Thoracic aorta (tissue), 2 donors: Measurements from ENCODE around the gene TRMT61A. TPM values are rescaled to one million over a fixed set of nuclear protein-coding genes. Genes with fewer than 3 reads are reported as not detected.

Experiments
- ATAC-seq: fragments of 150-250 bp; one replicate; pipeline ENCODE4 v1.8.0; 2017; ENCODE audit warnings: low read depth; ENCODE audit not compliant: insufficient number of reproducible peaks, low FRiP score
- DNase-seq: peaks from one replicate; pipeline ENCODE4 v3.0.0-alpha.2; 2020; ENCODE audit warnings: low spot score
- H3K27ac ChIP-seq, 2 donors: fragments of 200-600 bp; sonication (generic); 1 replicate in 1 of 2; 2 replicates in 1 of 2; pipeline ENCODE4 v1.5.1; 2016; ENCODE audit warnings: mild to moderate bottlenecking in 2 of 2, moderate library complexity in 2 of 2
- H3K27me3 ChIP-seq: fragments of 200-600 bp; sonication (generic); replicated peaks from 2 replicates; pipeline ENCODE4 v1.6.0; 2016; ENCODE audit warnings: mild to moderate bottlenecking; ENCODE audit not compliant: insufficient read depth
- H3K36me3 ChIP-seq: fragments of 200-600 bp; sonication (generic); one replicate; pipeline ENCODE4 v1.5.1; 2016
- H3K4me1 ChIP-seq, 2 donors: fragments of 200-600 bp; sonication (generic); 1 replicate in 1 of 2; 2 replicates in 1 of 2; pipeline versions ENCODE4 v1.5.1 to v1.6.0; 2016; ENCODE audit warnings: low read depth in 2 of 2, mild to moderate bottlenecking in 1 of 2; ENCODE audit not compliant: control insufficient read depth in 1 of 2
- H3K4me3 ChIP-seq: fragments of 200-600 bp; sonication (generic); 2 replicates; pipeline ENCODE4 v1.5.1; 2016; ENCODE audit warnings: mild to moderate bottlenecking
- H3K9me3 ChIP-seq: fragments of 200-600 bp; sonication (generic); 2 replicates; pipeline ENCODE4 v1.5.1; 2016
- total RNA-seq, 2 donors: library from RNA; depleted of rRNA; stranded (reverse); fragments of >200 nt; gene quantifications; one replicate each; pipeline versions ENCODE4 v1.1.0 to v1.2.3, GENCODE V29; 2016
- TF ChIP-seq, protein P1 (sequence below): fragments of 200-600 bp; sonication (generic); IDR thresholded peaks from one replicate; pipeline ENCODE4 v1.5.1; 2019; ENCODE audit warnings: antibody characterized with exemption

The TRMT61A gene
- total RNA-seq, 2 donors from 2014 or later, result 18.6 to 18.8 TPM

DNA sequence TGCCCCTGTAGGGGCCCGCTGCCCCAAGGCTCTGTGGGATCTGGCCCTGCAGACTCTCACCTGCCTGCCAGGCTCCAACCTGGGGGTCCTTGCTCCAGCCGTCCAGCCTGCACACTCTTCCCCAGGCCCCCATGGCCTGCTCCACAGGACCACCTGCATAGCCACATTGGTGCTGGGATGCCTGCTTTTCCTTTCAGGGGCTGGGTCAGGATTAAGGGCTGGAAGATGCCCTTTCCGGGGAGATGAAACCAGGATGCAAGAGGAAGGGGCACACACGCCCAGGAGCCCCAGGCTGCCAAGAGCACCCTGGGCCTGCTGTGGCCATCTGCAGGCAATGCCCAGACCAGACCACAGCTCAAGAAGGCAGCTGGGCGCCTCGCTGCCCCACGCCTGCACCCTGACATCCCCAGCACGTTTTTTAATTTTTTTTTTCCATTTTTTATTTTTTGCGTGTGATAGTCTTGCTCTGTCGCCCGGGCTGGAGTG lies 18.5 kb downstream of the TRMT61A start:
- H3K36me3 ChIP-seq, result no peaks in the 10 kb centered on the region
- no peak overlapping the region for H3K27ac ChIP-seq
- ATAC-seq (no peak), DNase-seq (no peak)
- no peaks in the 10 kb centered on the region for H3K9me3 ChIP-seq
- peaks cover 48 to 63% of the 10 kb centered on the region in 2 donors for H3K4me1 ChIP-seq
- H3K4me3 ChIP-seq, result no peak overlapping the region
- TF ChIP-seq, protein P1, sequence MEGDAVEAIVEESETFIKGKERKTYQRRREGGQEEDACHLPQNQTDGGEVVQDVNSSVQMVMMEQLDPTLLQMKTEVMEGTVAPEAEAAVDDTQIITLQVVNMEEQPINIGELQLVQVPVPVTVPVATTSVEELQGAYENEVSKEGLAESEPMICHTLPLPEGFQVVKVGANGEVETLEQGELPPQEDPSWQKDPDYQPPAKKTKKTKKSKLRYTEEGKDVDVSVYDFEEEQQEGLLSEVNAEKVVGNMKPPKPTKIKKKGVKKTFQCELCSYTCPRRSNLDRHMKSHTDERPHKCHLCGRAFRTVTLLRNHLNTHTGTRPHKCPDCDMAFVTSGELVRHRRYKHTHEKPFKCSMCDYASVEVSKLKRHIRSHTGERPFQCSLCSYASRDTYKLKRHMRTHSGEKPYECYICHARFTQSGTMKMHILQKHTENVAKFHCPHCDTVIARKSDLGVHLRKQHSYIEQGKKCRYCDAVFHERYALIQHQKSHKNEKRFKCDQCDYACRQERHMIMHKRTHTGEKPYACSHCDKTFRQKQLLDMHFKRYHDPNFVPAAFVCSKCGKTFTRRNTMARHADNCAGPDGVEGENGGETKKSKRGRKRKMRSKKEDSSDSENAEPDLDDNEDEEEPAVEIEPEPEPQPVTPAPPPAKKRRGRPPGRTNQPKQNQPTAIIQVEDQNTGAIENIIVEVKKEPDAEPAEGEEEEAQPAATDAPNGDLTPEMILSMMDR, result no peak
- H3K27me3 ChIP-seq, result no peaks in the 10 kb centered on the region

DNA sequence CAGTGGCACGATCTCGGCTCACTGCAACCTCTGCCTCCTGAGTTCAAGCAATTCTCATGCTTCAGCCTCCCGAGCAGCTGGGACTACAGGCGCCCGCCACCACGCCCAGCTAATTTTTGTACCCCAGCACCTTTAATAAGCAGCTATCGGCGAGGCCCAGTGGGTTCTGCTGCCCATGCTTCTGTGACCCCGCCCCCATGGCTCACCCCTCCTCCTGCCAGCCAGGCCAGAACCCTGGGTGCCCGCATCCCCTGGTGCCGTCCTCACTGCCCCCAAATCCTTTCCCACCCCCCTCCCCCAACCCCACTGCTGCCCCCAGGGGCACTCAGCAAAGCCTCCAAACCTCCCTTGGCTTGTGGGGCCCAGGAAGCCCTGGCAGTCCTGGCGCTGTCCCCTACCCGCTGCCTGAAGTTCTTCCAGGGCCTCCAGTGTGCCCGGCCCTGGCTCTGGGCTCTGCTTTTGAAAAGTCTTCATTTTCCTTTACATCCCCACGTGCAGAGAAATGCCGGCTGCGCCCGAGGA lies 19.0 kb downstream of the TRMT61A start:
- no peak for ATAC-seq
- Histone ChIP-seq H3K9me3 (no peaks in the 10 kb centered on the region), H3K27ac (no peak overlapping the region), H3K4me3 (no peak overlapping the region), H3K36me3 (no peaks in the 10 kb centered on the region), H3K27me3 (no peaks in the 10 kb centered on the region), H3K4me1 (peaks cover 46 to 63% of the 10 kb centered on the region in 2 donors)
- TF ChIP-seq, protein P1, result no peak
- DNase-seq, result no peak

DNA sequence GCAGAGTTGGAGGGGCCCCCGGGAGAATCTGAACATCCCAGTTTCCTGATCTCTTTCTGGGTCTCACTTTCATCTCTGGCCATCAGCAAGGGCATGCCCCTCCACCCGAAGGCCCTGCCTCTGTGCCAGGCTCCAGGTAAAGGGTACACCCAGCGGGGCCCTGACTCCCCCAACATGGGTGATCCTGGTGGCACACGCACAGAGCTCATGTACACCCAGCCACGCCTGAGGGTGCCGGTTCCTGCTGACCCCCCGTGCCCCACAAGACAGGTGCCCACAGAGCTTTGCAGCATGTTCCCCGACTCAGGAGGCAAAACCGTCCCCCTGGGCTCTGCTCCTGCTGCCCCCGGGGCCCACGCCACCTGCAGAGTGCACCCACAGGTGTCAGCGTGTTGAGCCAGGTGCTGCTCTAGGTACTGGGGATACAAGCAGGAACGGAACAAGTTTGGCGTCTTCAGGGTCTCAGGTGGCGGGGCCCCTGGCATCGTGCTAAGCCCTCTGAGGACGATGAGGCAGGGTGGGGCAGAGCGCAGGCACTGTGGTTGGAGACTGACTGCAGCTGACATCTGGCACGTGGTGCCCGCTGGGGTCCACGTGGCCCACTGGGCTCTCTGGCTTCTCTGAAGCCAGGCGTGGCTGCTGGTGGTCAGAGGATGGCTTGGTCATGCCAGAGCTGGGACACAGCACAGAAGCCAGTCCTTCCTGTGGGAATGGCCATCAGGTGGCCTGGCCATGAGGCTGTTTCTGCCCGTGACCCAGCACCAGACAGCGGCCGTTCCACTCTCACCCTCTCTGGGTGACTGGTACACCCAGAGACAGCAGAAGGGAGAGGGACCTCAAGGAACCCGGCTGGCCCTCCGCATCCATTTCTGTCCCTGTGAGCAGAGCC lies 19.7 kb downstream of the TRMT61A start:
- Histone ChIP-seq H3K4me1 (peaks cover 40 to 57% of the 10 kb centered on the region in 2 donors), H3K9me3 (no peaks in the 10 kb centered on the region), H3K27me3 (no peaks in the 10 kb centered on the region), H3K27ac (peak overlapping the region in 1 of 2 donors; percentile 100), H3K4me3 (no peak overlapping the region), H3K36me3 (no peaks in the 10 kb centered on the region)
- TF ChIP-seq, protein P1, result no peak
- no peak for ATAC-seq
- DNase-seq, result no peak

DNA sequence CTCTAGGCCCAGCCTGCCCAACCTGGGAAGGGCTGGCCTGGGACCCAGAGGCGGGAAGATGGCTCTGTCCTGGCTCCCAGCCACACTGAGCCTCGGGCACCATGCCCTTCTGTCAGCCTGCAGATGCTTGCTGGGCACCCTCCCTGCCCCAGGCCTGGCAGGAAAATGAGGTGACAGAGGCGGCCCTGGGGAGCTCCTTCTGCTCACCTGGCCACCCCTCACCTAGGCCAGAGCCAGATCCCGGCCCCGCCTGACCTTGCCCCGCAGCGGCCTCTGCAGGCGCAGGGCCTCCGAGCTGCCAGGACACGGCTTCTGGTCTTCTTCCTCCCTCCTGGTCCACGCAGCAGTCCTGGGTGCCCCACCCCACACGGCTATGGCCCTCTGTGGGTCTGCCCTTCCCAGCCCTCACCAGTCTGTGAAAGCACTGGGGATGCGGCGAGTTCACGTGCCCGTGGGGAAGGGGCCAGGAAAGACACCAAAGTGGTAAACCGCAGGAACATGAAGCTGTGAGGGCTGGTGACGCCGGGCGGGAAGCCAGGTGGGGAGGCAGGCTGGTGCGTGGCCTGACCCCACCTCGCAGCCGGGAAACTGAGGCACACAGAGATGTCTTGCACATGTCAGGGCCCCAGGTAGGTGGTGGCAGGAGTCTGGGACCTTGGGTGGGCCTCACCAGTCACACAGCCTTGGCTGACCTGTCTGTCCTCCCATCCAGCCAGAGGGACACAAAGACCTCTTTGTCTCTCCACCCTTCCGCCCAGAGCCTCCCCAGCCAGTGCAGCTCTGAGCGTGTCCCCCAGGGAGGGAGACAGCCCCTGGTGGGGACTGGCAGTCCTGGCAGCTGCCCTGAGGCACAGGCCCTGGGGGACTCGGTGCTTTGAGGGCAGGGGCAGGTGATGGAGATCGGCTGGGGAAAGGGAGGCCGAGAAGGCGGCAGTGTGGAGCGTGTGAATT lies 20.6 kb downstream of the TRMT61A start:
- ATAC-seq, result no peak
- DNase-seq, result no peak
- TF ChIP-seq, protein P1, result no peak
- H3K36me3 ChIP-seq, result no peaks in the 10 kb centered on the region
- peak overlapping the region; percentile 90 to 100 for H3K27ac ChIP-seq
- no peaks in the 10 kb centered on the region for H3K27me3 ChIP-seq
- H3K9me3 ChIP-seq, result no peaks in the 10 kb centered on the region
- peak overlapping the region; percentile 70 for H3K4me3 ChIP-seq
- peaks cover 30 to 48% of the 10 kb centered on the region in 2 donors for H3K4me1 ChIP-seq
